Spleen (tissue), 7 donors: ENCODE results near the gene TP73.

Experiments used
- POLR2A ChIP-seq, 3 donors: fragments of 450-650 bp; IDR thresholded peaks; one replicate each; pipeline ENCODE4 v1.5.1; 2017; ENCODE audit warnings: antibody characterized with exemption in 3 of 3, mild to moderate bottlenecking in 1 of 3
- POLR2AphosphoS5 ChIP-seq, 3 donors: sonication (generic); formaldehyde crosslinking; IDR thresholded peaks; one replicate each; pipeline ENCODE4 v1.5.1; 2017; ENCODE audit warnings: antibody characterized with exemption in 3 of 3
- TF ChIP-seq, protein P1 (sequence below), 11 experiments: fragments of 200-600 bp in 7 of 11; fragments of 450-650 bp in 4 of 11; sonication (generic) in 4 of 11; IDR thresholded peaks in 8 of 11; conservative IDR thresholded peaks in 3 of 11; 1 replicate in 7 of 11; 2 replicates in 4 of 11; pipeline versions ENCODE4 v1.4.0 to v1.8.0; 2016 to 2021; ENCODE audit warnings: antibody characterized with exemption in 11 of 11, inconsistent platforms in 4 of 11, mild to moderate bottlenecking in 1 of 11
- donor health status: DM: no; HTN: no; CAD: no; lungs with moderate emphysema.
- donor health status: DM: no; HTN: no; CAD: no.
- donor health status: DM: no; HTN: no; CAD: no.

DNA sequence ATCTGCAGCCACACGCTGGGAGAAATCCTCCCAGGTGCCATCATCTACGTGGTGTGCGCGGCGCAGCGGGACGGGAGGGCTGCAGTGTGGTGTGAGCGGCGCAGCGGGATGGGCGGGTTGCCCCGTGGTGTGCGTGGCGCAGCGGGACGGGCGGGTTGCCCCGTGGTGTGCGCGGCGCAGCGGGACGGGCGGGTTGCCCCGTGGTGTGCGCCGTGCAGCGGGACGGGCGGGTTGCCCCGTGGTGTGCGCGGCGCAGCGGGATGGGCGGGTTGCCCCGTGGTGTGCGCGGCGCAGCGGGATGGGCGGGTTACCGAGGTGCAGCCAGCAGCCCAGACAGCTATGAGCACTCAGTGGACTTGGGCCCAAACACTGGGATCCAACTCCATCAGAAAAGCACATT is 7.1 kb upstream of the TP73 start:
- TF ChIP-seq, protein P1, sequence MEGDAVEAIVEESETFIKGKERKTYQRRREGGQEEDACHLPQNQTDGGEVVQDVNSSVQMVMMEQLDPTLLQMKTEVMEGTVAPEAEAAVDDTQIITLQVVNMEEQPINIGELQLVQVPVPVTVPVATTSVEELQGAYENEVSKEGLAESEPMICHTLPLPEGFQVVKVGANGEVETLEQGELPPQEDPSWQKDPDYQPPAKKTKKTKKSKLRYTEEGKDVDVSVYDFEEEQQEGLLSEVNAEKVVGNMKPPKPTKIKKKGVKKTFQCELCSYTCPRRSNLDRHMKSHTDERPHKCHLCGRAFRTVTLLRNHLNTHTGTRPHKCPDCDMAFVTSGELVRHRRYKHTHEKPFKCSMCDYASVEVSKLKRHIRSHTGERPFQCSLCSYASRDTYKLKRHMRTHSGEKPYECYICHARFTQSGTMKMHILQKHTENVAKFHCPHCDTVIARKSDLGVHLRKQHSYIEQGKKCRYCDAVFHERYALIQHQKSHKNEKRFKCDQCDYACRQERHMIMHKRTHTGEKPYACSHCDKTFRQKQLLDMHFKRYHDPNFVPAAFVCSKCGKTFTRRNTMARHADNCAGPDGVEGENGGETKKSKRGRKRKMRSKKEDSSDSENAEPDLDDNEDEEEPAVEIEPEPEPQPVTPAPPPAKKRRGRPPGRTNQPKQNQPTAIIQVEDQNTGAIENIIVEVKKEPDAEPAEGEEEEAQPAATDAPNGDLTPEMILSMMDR (IDR thresholded peaks at IDR 0.05 in 8 of 11, conservative IDR thresholded peaks at IDR 0.05 in 3 of 11): no peak
- no peak for TF ChIP-seq POLR2AphosphoS5 (IDR thresholded peaks at IDR 0.05)
- TF ChIP-seq POLR2A (IDR thresholded peaks at IDR 0.05): no peak
